Measurements from ENCODE around the gene CNBD2. TPM values are rescaled to one million over a fixed set of nuclear protein-coding genes. Genes with fewer than 3 reads are reported as not detected.
A peak's percentile ranks its signal among the peaks of the same experiment; 100 is the strongest.
"Not testable (repeated sequence)": the region's sequence is repeated elsewhere in the genome, so short reads cannot be mapped to it uniquely, and the experiment has no call there.

CNBD2 gene
- total and polyA plus RNA-seq, 12 donors, result 2.1 to 18.0 (median 3.2) TPM

- WGBS, 2 donors, result 45 to 50% methylated on average over 8 of the region's 8 CpGs
- peak in 1 of 8 donors; percentile 47 for ATAC-seq
- no peak overlapping the region for H3K27ac ChIP-seq
- H3K9me3 ChIP-seq, result no peaks in the 10 kb centered on the region
- no peaks in the 10 kb centered on the region for H3K27me3 ChIP-seq
- H3K4me3 ChIP-seq, result no peak overlapping the region
- DNase-seq, result no peak
- peaks cover under 1 to 4% (median 2%) of the 10 kb centered on the region in 9 donors for H3K4me1 ChIP-seq
- no peak for TF ChIP-seq CTCF (IDR thresholded peaks at IDR 0.05)
- no peaks in the 10 kb centered on the region for H3K36me3 ChIP-seq
- intact Hi-C loops (cut with DNase I), result no loop called here
Observed at GRCh38 chr20:36070451-36070850, 102.1 kb downstream of the CNBD2 start.

GRCh38 chr20:36071848-36072247, 103.5 kb downstream of the CNBD2 start:
- no peak overlapping the region for H3K4me3 ChIP-seq
- H3K36me3 ChIP-seq, result no peaks in the 10 kb centered on the region
- no peak overlapping the region for H3K27ac ChIP-seq
- WGBS, 2 donors, result 76 to 82% methylated on average over 2 of the region's 2 CpGs
- intact Hi-C loops (cut with DNase I), result no loop called here
- peaks cover 0 to under 1% (median 0%) of the 10 kb centered on the region in 7 donors for H3K27me3 ChIP-seq
- ATAC-seq (no peak), DNase-seq (no peak)
- H3K9me3 ChIP-seq, result no peaks in the 10 kb centered on the region
- no peak for TF ChIP-seq CTCF (IDR thresholded peaks at IDR 0.05)
- no peaks in the 10 kb centered on the region for H3K4me1 ChIP-seq

GRCh38 chr20:36074983-36075382, 106.6 kb downstream of the CNBD2 start:
- no peaks in the 10 kb centered on the region for H3K4me1 ChIP-seq
- ATAC-seq (no peak), DNase-seq (no peak)
- no peaks in the 10 kb centered on the region for H3K36me3 ChIP-seq
- H3K27ac ChIP-seq, result no peak overlapping the region
- H3K27me3 ChIP-seq, result peaks cover 0 to 16% (median 0%) of the 10 kb centered on the region in 7 donors
- no peaks in the 10 kb centered on the region for H3K9me3 ChIP-seq
- no peak overlapping the region for H3K4me3 ChIP-seq
- intact Hi-C loops (cut with DNase I), result no loop called here
- TF ChIP-seq CTCF (IDR thresholded peaks at IDR 0.05), result no peak
- 7% methylated on average over 2 of the region's 2 CpGs for WGBS, 2 donors

- 61 to 63% methylated on average over 5 of the region's 5 CpGs for WGBS, 2 donors
- intact Hi-C loops (cut with DNase I), result not testable (repeated sequence)
Observed at GRCh38 chr20:36077762-36078161, 109.4 kb downstream of the CNBD2 start.

DNA sequence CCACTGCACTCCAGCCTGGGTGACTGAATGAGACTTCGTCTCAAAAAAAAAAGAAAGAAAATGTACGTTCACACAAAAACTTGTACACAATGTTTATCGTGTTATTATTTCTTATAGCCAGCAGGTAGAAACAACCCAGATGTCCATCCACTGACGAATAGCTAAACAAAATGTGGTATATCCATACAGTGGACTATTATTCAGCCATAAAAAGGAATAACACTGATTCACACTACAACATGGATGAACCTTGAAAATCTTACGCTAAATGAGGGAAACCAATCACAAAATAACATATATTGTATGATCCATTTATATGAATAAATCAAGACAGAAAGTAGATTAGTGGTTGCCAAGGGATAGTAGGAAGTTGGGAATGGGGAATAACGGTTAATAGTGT, 111.1 kb downstream of the CNBD2 start:
- WGBS, 2 donors, result 94 to 95% methylated on average over 6 of the region's 6 CpGs
- intact Hi-C loops (cut with DNase I), result no loop called here

More at GRCh38 chr20:36077762-36078161, 109.4 kb downstream of the CNBD2 start:
- not testable (repeated sequence) for ATAC-seq, DNase-seq, H3K27ac ChIP-seq, H3K4me3 ChIP-seq, H3K9me3 ChIP-seq, H3K4me1 ChIP-seq, H3K36me3 ChIP-seq
- peaks cover 0 to 19% (median 0%) of the 10 kb centered on the region in 7 donors for H3K27me3 ChIP-seq

GRCh38 chr20:36079984-36080383, 111.6 kb downstream of the CNBD2 start:
- not testable (repeated sequence) for H3K36me3 ChIP-seq, H3K4me3 ChIP-seq, H3K4me1 ChIP-seq, H3K27ac ChIP-seq, DNase-seq, H3K9me3 ChIP-seq, ATAC-seq
- WGBS, 2 donors, result 66 to 72% methylated on average over 6 of the region's 6 CpGs
- intact Hi-C loops (cut with DNase I), result loop anchor here in 1 of 10 donors (10.0 kb wide), 1 partner anchor 45 kb away; no protein-coding TSS in a partner anchor
- peaks cover 0 to 19% (median 0%) of the 10 kb centered on the region in 7 donors for H3K27me3 ChIP-seq

More for the DNA sequence above, 111.1 kb downstream of the CNBD2 start:
- H3K27ac ChIP-seq, result no peak overlapping the region
- no peak for TF ChIP-seq CTCF (IDR thresholded peaks at IDR 0.05)
- no peak for DNase-seq
- H3K36me3 ChIP-seq, result no peaks in the 10 kb centered on the region
- ATAC-seq, result no peak
- H3K27me3 ChIP-seq, result peaks cover 0 to 19% (median 0%) of the 10 kb centered on the region in 7 donors
- no peaks in the 10 kb centered on the region for H3K4me1 ChIP-seq
- H3K4me3 ChIP-seq, result no peak overlapping the region
- H3K9me3 ChIP-seq, result peaks cover 0 to 4% (median 0%) of the 10 kb centered on the region in 11 donors
